Measurements from ENCODE around the gene PTTG2. TPM values are rescaled to one million over a fixed set of nuclear protein-coding genes. Genes with fewer than 3 reads are reported as not detected.

Gene PTTG2
- total and polyA plus RNA-seq, 9 donors: 0.13 to 2.3 (median 0.56) TPM; not detected in 1

DNA sequence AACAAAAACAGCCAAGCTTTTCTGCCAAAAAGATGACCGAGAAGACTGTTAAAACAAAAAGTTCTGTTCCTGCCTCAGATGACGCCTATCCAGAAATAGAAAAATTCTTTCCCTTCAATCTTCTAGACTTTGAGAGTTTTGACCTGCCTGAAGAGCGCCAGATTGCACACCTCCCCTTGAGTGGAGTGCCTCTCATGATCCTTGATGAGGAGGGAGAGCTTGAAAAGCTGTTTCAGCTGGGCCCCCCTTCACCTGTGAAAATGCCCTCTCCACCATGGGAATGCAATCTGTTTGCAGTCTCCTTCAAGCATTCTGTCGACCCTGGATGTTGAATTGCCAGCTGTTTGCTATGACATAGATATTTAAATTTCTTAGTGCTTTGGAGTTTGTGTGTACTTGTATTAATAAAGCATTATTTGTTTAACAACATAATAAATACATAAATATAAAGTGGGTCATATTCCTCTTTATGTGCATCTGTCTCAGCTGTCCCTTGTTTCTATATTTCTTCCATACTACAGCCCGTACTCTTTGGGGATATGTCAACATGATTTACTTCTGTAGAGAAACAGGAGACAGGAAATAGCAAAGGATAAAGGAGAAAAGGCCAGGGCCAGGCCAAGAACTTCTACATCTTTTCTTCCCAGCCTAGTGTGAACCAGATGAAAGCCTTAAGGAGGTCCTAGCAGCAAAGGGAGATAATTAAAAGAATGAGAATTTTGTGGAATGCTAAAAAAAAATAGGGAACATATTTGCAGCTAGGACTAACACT lies 667 bp downstream of the PTTG2 start:
- H3K4me3 ChIP-seq: no peak overlapping the region
- intact Hi-C loops (cut with DNase I): no loop called here
- no peaks in the 10 kb centered on the region for H3K27me3 ChIP-seq
- TF ChIP-seq POLR2A (IDR thresholded peaks at IDR 0.05) (no peak), EP300 (IDR thresholded peaks at IDR 0.05) (no peak)
- TF ChIP-seq, protein P1, sequence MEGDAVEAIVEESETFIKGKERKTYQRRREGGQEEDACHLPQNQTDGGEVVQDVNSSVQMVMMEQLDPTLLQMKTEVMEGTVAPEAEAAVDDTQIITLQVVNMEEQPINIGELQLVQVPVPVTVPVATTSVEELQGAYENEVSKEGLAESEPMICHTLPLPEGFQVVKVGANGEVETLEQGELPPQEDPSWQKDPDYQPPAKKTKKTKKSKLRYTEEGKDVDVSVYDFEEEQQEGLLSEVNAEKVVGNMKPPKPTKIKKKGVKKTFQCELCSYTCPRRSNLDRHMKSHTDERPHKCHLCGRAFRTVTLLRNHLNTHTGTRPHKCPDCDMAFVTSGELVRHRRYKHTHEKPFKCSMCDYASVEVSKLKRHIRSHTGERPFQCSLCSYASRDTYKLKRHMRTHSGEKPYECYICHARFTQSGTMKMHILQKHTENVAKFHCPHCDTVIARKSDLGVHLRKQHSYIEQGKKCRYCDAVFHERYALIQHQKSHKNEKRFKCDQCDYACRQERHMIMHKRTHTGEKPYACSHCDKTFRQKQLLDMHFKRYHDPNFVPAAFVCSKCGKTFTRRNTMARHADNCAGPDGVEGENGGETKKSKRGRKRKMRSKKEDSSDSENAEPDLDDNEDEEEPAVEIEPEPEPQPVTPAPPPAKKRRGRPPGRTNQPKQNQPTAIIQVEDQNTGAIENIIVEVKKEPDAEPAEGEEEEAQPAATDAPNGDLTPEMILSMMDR (IDR thresholded peaks at IDR 0.05): no peak
- H3K27ac ChIP-seq: no peak overlapping the region
- 57 to 65% (median 63%) methylated on average over 5 of the region's 5 CpGs for WGBS, 3 donors
- no peak for DNase-seq
- H3K4me1 ChIP-seq (ENCODE audit: insufficient read depth): no peaks in the 10 kb centered on the region
- H3K36me3 ChIP-seq: no peaks in the 10 kb centered on the region
- no peaks in the 10 kb centered on the region for H3K9me3 ChIP-seq

DNA sequence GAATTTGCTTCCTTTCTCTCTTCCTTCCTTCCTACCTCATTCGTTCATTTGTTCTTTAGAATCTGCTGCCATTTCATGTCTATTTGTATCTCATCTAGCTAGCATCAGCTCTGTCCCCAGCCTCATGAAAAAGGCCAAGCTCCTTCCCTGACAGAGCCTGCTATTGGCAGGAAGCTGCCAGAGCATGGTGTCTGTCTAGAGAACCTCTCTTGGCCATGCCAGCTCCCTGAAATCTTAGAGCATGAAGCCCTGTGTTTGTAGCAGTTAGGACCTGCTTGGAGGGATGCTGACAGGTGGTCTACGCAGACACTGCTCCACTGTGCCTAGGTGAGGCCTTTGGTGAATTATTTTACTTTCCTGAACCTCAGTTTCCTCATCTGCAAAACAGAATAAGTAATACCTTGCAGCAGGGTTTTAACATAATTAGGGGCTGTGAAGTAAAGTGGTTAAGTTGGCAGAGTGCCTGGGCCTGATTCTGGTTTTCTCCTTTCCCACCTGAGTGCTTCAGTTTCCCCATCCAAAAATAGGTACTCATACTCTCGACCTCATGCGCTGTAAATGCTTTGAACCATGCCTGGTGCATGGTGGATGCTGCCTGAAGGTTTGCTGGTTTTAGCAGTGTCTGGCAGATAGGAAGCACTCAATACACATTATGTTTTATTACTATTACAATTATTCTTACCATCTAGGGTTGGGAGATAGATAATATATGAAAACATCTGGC lies 4.7 kb downstream of the PTTG2 start:
- Histone ChIP-seq H3K27ac (no peak overlapping the region), H3K27me3 (no peaks in the 10 kb centered on the region), H3K4me3 (no peak overlapping the region), H3K4me1 (ENCODE audit: insufficient read depth) (peaks cover 6% of the 10 kb centered on the region), H3K36me3 (no peaks in the 10 kb centered on the region), H3K9me3 (no peaks in the 10 kb centered on the region)
- TF ChIP-seq, protein P1 (IDR thresholded peaks at IDR 0.05): no peak
- TF ChIP-seq POLR2A (IDR thresholded peaks at IDR 0.05) (no peak), EP300 (IDR thresholded peaks at IDR 0.05) (no peak)
- intact Hi-C loops (cut with DNase I): no loop called here
- no peak for DNase-seq
- 92 to 97% (median 94%) methylated on average over 4 of the region's 4 CpGs for WGBS, 3 donors

DNA sequence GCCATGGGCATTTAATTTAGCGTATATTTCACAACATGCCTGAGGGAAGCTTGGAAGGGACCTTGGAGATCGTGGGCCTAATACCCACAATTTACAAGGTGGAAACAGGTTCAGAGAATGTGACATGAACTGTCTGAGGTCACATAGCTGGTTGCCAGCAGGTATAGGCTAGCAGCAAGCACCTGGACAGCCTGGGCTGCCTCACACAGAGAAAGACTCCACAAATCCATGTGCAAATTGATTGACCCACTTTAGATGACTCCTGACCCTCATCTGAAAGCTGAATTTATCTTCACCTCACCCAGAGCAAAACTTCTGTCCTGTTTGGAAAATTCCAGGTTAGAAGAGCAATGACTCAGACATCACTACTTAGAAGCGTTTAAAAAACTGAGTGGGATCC lies 5.8 kb downstream of the PTTG2 start:
- TF ChIP-seq EP300 (IDR thresholded peaks at IDR 0.05): no peak
- Histone ChIP-seq H3K4me3 (no peak overlapping the region), H3K27ac (no peak overlapping the region), H3K9me3 (no peaks in the 10 kb centered on the region), H3K36me3 (no peaks in the 10 kb centered on the region), H3K27me3 (no peaks in the 10 kb centered on the region), H3K4me1 (ENCODE audit: insufficient read depth) (peaks cover 7% of the 10 kb centered on the region)
- 81 to 86% (median 86%) methylated on average over 3 of the region's 3 CpGs for WGBS, 3 donors
- intact Hi-C loops (cut with DNase I): no loop called here
- DNase-seq: no peak

DNA sequence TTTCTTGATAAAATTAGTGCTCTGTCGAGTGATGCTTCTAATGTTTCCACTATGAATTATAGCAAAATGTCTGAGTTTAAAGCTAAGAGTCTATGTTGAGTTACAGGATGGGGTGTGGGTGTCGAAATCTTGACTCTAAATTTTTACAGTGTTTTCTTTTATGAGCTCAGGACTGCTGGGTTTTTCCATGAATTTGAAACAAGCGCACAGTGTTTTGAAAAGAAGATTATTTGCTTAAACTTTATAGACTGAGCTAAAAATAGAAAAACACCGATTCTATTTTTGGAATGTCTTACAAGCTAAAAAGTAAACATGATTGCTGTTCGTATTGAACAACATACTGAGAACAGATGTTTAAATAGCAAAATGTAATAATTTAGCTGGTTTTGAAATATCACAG lies 7.5 kb downstream of the PTTG2 start:
- TF ChIP-seq, protein P1 (IDR thresholded peaks at IDR 0.05): no peak
- TF ChIP-seq EP300 (IDR thresholded peaks at IDR 0.05) (no peak), POLR2A (IDR thresholded peaks at IDR 0.05) (no peak)
- H3K4me3 ChIP-seq: no peak overlapping the region
- H3K27ac ChIP-seq: no peak overlapping the region
- intact Hi-C loops (cut with DNase I): no loop called here
- no peaks in the 10 kb centered on the region for H3K36me3 ChIP-seq
- 5 to 10% (median 9%) methylated on average over 5 of the region's 5 CpGs for WGBS, 3 donors
- no peaks in the 10 kb centered on the region for H3K9me3 ChIP-seq
- no peaks in the 10 kb centered on the region for H3K27me3 ChIP-seq
- peaks cover 7% of the 10 kb centered on the region for H3K4me1 ChIP-seq (ENCODE audit: insufficient read depth)
- DNase-seq: no peak

DNA sequence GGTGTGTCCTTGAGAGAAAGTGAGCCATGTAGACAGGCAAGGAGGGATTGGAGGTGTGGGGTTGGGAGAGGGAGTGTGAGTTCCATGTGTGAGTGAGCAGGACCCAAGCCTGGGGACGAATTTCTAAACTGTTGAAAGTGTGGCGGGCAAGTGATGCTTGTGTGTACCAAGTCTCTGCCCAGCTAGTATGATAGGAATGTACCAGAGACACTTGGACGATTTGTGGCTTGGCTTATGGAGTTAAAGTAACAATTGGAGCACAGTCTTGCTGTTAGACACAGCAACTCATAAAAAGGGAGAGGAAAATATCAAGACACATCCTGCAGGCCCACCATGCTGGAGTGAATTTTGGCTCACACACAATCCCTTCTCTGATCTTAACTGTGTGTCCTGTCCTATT lies 8.5 kb downstream of the PTTG2 start:
- Histone ChIP-seq H3K36me3 (no peaks in the 10 kb centered on the region), H3K9me3 (no peaks in the 10 kb centered on the region), H3K27me3 (no peaks in the 10 kb centered on the region), H3K4me3 (no peak overlapping the region), H3K27ac (no peak overlapping the region), H3K4me1 (ENCODE audit: insufficient read depth) (peaks cover 7% of the 10 kb centered on the region)
- WGBS, 3 donors: 79 to 86% (median 80%) methylated on average over 3 of the region's 3 CpGs
- intact Hi-C loops (cut with DNase I): no loop called here
- TF ChIP-seq EP300 (IDR thresholded peaks at IDR 0.05) (no peak), POLR2A (IDR thresholded peaks at IDR 0.05) (no peak)
- TF ChIP-seq, protein P1 (IDR thresholded peaks at IDR 0.05): no peak
- no peak for DNase-seq
